ENCODE measurements around the gene SENP3. TPM values are rescaled to one million over a fixed set of nuclear protein-coding genes. Genes with fewer than 3 reads are reported as not detected.

SENP3 gene
- total and polyA plus RNA-seq, 2 of the 13 experiments (the other 11 are each of a cell fraction or from before 2014, with no cell fraction given), result 55.8 to 75.4 TPM

DNA sequence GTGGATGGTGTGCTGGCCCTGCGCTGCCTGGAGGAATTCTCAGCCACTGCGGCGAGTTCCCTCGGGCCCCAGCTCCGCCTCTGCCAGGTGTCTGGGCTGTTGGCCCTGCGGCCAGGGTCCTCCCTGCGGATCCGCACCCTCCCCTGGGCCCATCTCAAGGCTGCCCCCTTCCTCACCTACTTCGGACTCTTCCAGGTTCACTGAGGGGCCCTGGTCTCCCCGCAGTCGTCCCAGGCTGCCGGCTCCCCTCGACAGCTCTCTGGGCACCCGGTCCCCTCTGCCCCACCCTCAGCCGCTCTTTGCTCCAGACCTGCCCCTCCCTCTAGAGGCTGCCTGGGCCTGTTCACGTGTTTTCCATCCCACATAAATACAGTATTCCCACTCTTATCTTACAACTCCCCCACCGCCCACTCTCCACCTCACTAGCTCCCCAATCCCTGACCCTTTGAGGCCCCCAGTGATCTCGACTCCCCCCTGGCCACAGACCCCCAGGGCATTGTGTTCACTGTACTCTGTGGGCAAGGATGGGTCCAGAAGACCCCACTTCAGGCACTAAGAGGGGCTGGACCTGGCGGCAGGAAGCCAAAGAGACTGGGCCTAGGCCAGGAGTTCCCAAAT, 4.5 kb upstream of the SENP3 start (continued):
- TF ChIP-seq SRSF9 (IDR thresholded peaks at IDR 0.05; ENCODE audit: borderline replicate concordance, insufficient read depth, low read depth, low read length, poor library complexity, severe bottlenecking) (no peak), ZFP1 (CRISPR knock-in tag; IDR thresholded peaks at IDR 0.05) (no peak), TAF1 (CRISPR knock-in tag; IDR thresholded peaks at IDR 0.05) (0 out of 2 replicates have a peak, but pooled peaks have one; percentile 21), ATF6 (CRISPR knock-in tag; conservative IDR thresholded peaks at IDR 0.05) (no peak), ZNF337 (CRISPR knock-in tag; IDR thresholded peaks at IDR 0.05; ENCODE audit: borderline replicate concordance, low read depth) (0 out of 2 replicates have a peak, but pooled peaks have one; percentile 40), RBM39 (IDR thresholded peaks at IDR 0.05; ENCODE audit: low read depth, low read length, poor library complexity, severe bottlenecking) (no peak), ZNF530 (CRISPR knock-in tag; IDR thresholded peaks at IDR 0.05; ENCODE audit: low read depth) (no peak), ZNF34 (CRISPR knock-in tag; IDR thresholded peaks at IDR 0.05; ENCODE audit: borderline replicate concordance) (no peak), GATAD2A (CRISPR knock-in tag; IDR thresholded peaks at IDR 0.05) (peak; percentile 62; the same call in 1 of the 2 replicates), HHEX (CRISPR knock-in tag; IDR thresholded peaks at IDR 0.05) (no peak), NKX3-1 (CRISPR knock-in tag; IDR thresholded peaks at IDR 0.05) (no peak), SOX13 (IDR thresholded peaks at IDR 0.05) (no peak), SOX13 (CRISPR knock-in tag; conservative IDR thresholded peaks at IDR 0.05 in 1 of 2, IDR thresholded peaks at IDR 0.05 in 1 of 2) (peak in 1 of 2 experiments; percentile 13; a peak in 1 of 4 replicates), THYN1 (CRISPR knock-in tag; IDR thresholded peaks at IDR 0.05; ENCODE audit: borderline replicate concordance, low read depth) (no peak), GATA4 (IDR thresholded peaks at IDR 0.05; ENCODE audit: borderline replicate concordance, low read depth) (no peak), ZFY (CRISPR knock-in tag; IDR thresholded peaks at IDR 0.05) (peak; percentile 48; the same call in 1 of the 2 replicates), ZNF589 (CRISPR knock-in tag; conservative IDR thresholded peaks at IDR 0.05) (no peak), CREM (IDR thresholded peaks at IDR 0.05) (no peak), CREM (CRISPR knock-in tag; IDR thresholded peaks at IDR 0.05) (no peak), PBX3 (CRISPR knock-in tag; IDR thresholded peaks at IDR 0.05; ENCODE audit: borderline replicate concordance) (no peak), SNAPC2 (CRISPR knock-in tag; IDR thresholded peaks at IDR 0.05) (no peak), NR2F1 (CRISPR knock-in tag; IDR thresholded peaks at IDR 0.05) (no peak), ZNF615 (CRISPR knock-in tag; IDR thresholded peaks at IDR 0.05; ENCODE audit: borderline replicate concordance) (no peak)
- TF ChIP-seq, protein P1, sequence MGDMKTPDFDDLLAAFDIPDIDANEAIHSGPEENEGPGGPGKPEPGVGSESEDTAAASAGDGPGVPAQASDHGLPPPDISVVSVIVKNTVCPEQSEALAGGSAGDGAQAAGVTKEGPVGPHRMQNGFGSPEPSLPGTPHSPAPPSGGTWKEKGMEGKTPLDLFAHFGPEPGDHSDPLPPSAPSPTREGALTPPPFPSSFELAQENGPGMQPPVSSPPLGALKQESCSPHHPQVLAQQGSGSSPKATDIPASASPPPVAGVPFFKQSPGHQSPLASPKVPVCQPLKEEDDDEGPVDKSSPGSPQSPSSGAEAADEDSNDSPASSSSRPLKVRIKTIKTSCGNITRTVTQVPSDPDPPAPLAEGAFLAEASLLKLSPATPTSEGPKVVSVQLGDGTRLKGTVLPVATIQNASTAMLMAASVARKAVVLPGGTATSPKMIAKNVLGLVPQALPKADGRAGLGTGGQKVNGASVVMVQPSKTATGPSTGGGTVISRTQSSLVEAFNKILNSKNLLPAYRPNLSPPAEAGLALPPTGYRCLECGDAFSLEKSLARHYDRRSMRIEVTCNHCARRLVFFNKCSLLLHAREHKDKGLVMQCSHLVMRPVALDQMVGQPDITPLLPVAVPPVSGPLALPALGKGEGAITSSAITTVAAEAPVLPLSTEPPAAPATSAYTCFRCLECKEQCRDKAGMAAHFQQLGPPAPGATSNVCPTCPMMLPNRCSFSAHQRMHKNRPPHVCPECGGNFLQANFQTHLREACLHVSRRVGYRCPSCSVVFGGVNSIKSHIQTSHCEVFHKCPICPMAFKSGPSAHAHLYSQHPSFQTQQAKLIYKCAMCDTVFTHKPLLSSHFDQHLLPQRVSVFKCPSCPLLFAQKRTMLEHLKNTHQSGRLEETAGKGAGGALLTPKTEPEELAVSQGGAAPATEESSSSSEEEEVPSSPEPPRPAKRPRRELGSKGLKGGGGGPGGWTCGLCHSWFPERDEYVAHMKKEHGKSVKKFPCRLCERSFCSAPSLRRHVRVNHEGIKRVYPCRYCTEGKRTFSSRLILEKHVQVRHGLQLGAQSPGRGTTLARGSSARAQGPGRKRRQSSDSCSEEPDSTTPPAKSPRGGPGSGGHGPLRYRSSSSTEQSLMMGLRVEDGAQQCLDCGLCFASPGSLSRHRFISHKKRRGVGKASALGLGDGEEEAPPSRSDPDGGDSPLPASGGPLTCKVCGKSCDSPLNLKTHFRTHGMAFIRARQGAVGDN (CRISPR knock-in tag; IDR thresholded peaks at IDR 0.05), result peak; percentile 35; the same call in 1 of the 2 replicates
